Cardiac fibroblast (primary cell): ENCODE data around the gene AUH.

Experiments used
- DNase-seq, 2 donors: peaks; one replicate each; pipeline versions ENCODE4 v3.0.0 to v3.0.0-alpha.2; 2010; ENCODE audit warnings: low read depth in 2 of 2
- H3K4me3 ChIP-seq, 2 donors: replicated peaks in 1 of 2; 1 replicate in 1 of 2; 2 replicates in 1 of 2; pipeline ENCODE4 v1.5.1; 2011; ENCODE audit warnings: low read depth in 2 of 2, low read length in 2 of 2, mild to moderate bottlenecking in 2 of 2, moderate library complexity in 1 of 2
- TF ChIP-seq, protein P1 (sequence below): IDR thresholded peaks from one replicate; pipeline ENCODE4 v1.5.1; 2011; ENCODE audit warnings: low read depth, mild to moderate bottlenecking, low read length, inconsistent platforms

Gene AUH

DNA sequence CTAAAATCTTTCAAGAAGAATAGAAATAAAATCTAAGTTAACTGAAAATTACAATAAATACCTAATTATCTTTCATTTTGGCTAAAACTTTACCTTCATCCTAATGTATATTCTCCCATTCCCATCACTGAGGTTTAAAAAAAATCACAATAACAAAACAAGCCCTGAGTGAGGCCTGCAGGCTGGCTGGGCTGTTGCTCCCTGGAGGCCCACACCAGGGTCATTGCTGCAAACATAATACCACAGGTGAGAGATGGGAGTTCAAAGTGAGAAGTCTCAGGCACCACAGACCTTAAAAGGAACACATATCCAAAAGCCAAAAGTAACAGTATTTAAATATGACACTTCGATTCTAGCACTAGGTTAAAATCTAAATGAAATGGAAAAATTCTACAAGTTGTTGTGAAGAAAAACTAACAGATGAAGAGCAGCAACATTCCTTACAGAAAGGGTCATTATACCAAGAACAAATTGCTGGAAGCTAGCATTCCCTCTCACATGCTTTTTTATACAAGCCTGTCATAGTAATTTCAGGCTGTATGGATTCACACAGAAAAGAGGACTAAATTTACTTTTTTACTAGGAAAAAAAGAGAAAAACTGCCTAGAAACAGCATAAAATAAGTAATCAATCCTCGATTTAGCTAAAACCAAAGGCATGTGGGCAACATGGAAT is 57.8 kb downstream of the AUH start:
- H3K4me3 ChIP-seq: no peak overlapping the region
- TF ChIP-seq, protein P1, sequence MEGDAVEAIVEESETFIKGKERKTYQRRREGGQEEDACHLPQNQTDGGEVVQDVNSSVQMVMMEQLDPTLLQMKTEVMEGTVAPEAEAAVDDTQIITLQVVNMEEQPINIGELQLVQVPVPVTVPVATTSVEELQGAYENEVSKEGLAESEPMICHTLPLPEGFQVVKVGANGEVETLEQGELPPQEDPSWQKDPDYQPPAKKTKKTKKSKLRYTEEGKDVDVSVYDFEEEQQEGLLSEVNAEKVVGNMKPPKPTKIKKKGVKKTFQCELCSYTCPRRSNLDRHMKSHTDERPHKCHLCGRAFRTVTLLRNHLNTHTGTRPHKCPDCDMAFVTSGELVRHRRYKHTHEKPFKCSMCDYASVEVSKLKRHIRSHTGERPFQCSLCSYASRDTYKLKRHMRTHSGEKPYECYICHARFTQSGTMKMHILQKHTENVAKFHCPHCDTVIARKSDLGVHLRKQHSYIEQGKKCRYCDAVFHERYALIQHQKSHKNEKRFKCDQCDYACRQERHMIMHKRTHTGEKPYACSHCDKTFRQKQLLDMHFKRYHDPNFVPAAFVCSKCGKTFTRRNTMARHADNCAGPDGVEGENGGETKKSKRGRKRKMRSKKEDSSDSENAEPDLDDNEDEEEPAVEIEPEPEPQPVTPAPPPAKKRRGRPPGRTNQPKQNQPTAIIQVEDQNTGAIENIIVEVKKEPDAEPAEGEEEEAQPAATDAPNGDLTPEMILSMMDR: no peak

GRCh38 chr9:91302831-91303230 is 58.9 kb downstream of the AUH start:
- H3K4me3 ChIP-seq: no peak overlapping the region
- DNase-seq: peak; percentile 68 to 88
- TF ChIP-seq, protein P1: no peak

More for the DNA sequence above, 57.8 kb downstream of the AUH start:
- DNase-seq: no peak

DNA sequence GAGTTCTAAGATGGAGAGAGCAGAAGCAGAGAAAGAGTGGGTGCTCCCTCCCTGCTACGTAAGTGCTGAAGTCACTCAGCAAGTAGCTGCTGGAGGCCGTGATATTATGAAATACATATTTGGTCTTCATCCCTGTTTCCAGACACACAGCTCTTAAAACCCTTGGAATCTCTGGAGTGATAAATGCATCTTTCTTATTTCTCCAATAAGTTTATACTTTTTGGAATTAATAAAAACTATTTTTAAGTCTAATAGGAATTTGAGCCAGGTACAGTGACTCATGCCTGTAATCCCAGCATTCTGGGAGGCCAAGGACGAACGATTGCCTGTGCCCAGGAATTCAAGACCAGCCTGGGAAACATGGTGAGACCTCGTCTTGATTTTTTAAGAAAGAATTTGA is 60.6 kb downstream of the AUH start:
- no peak overlapping the region for H3K4me3 ChIP-seq
- TF ChIP-seq, protein P1: no peak
- DNase-seq: peak; percentile 8 to 42

- H3K4me3 ChIP-seq: no peak overlapping the region
- peak; percentile 58 to 67 for DNase-seq
- TF ChIP-seq, protein P1: no peak
Measured at GRCh38 chr9:91298311-91298710, 63.4 kb downstream of the AUH start.

- TF ChIP-seq, protein P1: no peak
- no peak for DNase-seq
- no peak overlapping the region for H3K4me3 ChIP-seq
Measured at GRCh38 chr9:91297306-91297705, 64.4 kb downstream of the AUH start.

DNA sequence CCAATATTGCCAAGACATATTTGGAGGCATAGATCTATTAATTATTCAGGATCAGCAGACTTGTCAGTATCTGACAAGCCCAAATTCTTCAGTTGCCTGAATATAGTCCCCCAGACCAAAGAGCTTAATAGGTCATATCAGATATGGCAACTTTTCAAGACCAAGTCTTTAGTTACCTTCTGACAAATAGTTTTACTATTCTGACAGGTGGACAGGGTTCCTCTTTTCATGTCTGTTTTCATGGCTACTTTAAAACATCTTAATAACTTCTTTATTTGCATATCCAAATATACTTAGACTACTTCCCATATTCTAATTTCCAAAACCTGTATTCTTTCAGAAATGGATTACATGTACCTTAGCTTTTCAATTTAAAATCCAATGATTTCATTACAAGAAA is 65.4 kb downstream of the AUH start:
- TF ChIP-seq, protein P1: no peak
- H3K4me3 ChIP-seq: no peak overlapping the region
- DNase-seq: no peak

- TF ChIP-seq, protein P1: no peak
- no peak for DNase-seq
- no peak overlapping the region for H3K4me3 ChIP-seq
Measured at GRCh38 chr9:91295357-91295756, 66.4 kb downstream of the AUH start.
